Measurements from ENCODE around the gene DLG2.

The DLG2 gene

GRCh38 chr11:84687433-84687832 is 939.7 kb downstream of the DLG2 start:
- FAIRE-seq (no peak), DNase-seq (ENCODE audit: insufficient read length, low spot score) (no peak)
- no peak for TF ChIP-seq CTCF (IDR thresholded peaks at IDR 0.05; ENCODE audit: insufficient read depth, missing control alignments)

- no peak for DNase-seq (ENCODE audit: insufficient read length, low spot score)
- no peak for TF ChIP-seq CTCF (IDR thresholded peaks at IDR 0.05; ENCODE audit: insufficient read depth, missing control alignments)
- FAIRE-seq = no peak
Measured at GRCh38 chr11:84686716-84687115, 940.4 kb downstream of the DLG2 start.

- TF ChIP-seq CTCF (IDR thresholded peaks at IDR 0.05; ENCODE audit: insufficient read depth, missing control alignments) = no peak
- FAIRE-seq = no peak
- DNase-seq (ENCODE audit: insufficient read length, low spot score) = no peak
Measured at GRCh38 chr11:84685976-84686375, 941.2 kb downstream of the DLG2 start.

- no peak for FAIRE-seq
Measured at GRCh38 chr11:84685149-84685548, 942.0 kb downstream of the DLG2 start.

GRCh38 chr11:84681456-84681855 is 945.7 kb downstream of the DLG2 start:
- DNase-seq (ENCODE audit: insufficient read length, low spot score) = no peak
- FAIRE-seq = no peak
- no peak for TF ChIP-seq CTCF (IDR thresholded peaks at IDR 0.05; ENCODE audit: insufficient read depth, missing control alignments)

More at GRCh38 chr11:84685149-84685548, 942.0 kb downstream of the DLG2 start:
- no peak for DNase-seq (ENCODE audit: insufficient read length, low spot score)
- no peak for TF ChIP-seq CTCF (IDR thresholded peaks at IDR 0.05; ENCODE audit: insufficient read depth, missing control alignments)

GRCh38 chr11:84675396-84676025 is 951.6 kb downstream of the DLG2 start:
- DNase-seq (ENCODE audit: insufficient read length, low spot score) (no peak), FAIRE-seq (no peak)
- no peak for TF ChIP-seq CTCF (IDR thresholded peaks at IDR 0.05; ENCODE audit: insufficient read depth, missing control alignments)

GRCh38 chr11:84673753-84674152 is 953.4 kb downstream of the DLG2 start:
- DNase-seq (ENCODE audit: insufficient read length, low spot score) (no peak), FAIRE-seq (no peak)
- TF ChIP-seq CTCF (IDR thresholded peaks at IDR 0.05; ENCODE audit: insufficient read depth, missing control alignments) = no peak
